GM18861 (cell line): ENCODE data around the gene ACTRT2.

ENCODE experiments used
- ATAC-seq: cut with Tn5 transposase; IDR thresholded peaks from one replicate; pipeline ENCODE4 v1.9.1; 2021; ENCODE audit not compliant: unreplicated experiment

ACTRT2 gene

DNA sequence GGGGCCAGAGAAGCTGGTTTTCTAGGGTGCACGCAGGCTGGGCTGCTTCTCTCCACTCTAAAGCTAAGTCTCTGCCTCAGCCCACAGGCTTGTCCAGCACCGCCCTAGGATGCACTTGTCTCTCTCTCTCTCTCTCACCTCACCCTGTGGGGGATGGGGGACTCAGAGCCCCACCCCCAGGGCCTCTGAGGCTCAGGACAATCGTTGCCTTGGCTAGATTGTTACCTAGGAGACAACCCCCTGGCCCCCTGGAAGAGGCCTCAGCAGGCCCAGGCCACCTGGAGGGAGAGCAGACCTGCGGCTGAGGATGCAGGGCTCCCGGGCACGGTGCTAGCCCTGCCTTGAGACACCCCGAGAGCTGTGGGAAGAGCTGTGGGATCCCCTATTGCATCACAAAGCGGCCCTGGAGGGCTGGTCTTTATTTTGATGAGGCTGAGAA is at the start of gene ACTRT2:
Gene ACTRT2, plus strand, starts transcription at position 235 of the 439 bp plus-strand sequence. CDS start 220 bp downstream, outside the sequence.
- no peak for ATAC-seq

DNA sequence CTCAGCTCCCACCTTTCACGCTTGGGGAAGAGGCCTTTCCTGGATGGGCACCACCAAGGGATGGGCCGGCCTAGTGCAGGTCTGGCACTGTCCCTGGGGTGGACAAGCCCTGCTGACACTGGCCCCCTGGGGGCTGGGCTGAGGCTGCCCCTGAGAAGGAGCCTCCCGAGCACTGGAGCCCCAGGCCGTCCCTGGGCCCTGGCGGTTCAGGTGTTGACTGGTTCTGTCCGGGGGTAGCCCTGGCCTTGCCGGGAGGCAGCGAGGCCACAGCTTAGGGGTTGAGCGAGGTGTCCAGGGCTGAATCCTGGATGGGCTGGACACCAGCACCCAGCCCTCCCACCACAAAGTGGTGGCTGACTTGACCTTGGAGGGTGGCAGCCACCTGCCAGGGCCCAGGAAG is 49.7 kb upstream of the ACTRT2 start:
- ATAC-seq: no peak

- ATAC-seq: no peak
Measured at GRCh38 chr1:2972011-2972878, 49.0 kb upstream of the ACTRT2 start.

DNA sequence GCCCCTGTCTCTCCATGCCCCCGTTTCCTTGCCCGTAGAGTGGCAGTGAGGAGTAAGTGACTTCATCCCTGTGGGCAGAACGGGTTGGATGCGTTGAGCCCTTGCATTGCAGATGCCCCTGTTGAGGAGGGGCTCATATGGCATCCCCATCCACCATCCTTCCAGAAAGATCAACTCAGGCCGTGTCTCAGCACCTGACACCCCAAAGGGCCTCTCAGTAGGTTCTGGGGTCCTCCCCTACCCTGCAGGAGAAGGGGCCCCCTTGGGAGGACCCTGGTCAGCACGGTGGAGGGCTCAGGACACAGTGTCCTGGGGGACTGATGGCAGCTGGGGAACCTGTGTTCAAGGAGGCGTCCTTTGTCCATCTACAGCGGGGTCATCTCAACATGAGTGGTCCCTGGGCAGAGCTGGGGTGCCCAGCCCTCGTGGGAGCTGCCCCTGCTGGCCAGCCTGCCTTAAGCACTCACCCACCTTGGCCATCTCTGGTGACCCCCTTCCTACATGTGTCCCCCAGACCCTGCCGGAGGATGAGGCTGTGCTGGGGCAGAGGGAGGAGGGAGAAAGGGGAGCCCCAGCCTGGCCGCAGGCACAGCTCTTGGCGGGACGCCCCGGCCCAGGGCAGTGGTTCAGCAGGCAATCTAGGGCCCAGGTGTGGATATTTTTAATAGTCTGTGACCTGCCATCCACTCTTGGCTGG is 48.2 kb upstream of the ACTRT2 start:
- ATAC-seq: no peak

DNA sequence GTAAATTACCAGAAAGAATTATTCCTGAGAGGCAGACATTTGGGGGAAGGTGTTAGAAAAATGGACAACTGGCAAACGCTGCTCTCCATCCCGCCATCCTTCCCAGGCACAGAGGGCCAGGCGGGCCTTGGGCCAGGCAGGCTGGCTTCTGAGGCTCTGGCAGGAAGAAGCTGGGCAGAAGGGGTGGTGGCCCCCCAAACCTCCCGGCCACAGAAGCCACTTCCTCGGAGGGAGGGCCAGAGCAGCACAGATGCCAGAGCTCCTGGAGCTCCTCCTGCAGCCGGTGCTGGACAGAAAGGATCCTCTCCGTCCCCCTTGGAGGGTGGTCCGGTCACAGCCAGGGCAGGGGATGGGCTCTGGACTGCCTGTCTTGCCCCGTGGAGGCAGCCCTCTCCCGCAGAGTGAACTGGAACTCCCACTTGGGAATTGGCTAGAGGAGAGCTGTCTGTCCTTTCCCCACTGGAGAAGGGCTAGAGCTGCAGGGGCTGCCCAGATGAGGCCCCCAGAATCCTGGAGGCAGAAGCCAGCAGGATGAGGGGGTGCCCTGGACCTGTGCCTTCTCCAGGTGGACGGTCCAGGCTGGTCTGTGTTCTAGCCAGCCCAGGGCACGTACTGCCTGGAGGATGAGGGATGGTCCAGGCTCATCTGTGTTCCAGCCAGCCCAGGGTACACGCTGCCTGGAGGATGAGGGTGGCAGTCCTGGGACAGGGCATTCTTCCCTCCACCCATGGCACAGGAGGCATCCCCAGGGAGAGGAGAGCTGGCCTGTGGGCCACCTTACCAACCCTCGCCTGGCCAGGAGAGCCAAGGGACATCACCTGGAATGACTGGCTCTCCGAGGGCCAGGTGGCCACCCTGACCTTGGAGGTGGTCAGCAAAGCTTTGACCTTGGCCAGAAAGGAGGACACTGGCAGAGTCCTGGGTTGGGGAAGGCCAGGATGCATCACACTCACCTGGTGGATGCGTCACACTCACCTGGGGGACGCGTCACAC is 47.4 kb upstream of the ACTRT2 start:
- no peak for ATAC-seq

DNA sequence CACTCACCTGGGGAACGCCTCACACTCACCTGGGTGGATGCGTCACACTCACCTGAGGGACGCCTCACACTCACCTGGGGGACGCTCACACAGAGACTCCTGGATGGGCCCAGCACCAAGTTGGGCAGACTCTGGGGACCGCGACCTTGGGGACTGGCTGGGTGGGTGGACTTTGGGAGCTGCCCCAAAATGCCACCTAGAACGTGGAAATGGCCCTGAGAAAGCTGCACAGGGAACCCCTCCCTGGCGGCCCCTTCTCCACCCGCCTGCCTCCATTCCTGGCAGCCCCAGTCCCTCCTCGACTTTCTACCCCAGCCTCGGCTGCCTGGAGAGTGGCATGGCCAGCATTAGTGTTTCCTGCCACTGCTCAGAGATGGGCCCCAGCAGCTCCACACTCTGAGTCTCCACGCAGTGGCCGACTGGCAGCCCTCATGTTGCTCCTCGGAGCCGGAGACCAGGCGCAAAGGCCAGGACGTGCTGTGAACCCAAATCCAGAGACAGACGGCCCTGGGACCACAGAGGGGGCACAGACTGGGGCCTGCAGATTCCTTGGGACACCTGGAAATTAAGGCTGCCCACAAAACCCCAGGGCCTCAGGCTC is 46.5 kb upstream of the ACTRT2 start:
- no peak for ATAC-seq

GRCh38 chr1:2975466-2976179 is 45.6 kb upstream of the ACTRT2 start:
- ATAC-seq: no peak

DNA sequence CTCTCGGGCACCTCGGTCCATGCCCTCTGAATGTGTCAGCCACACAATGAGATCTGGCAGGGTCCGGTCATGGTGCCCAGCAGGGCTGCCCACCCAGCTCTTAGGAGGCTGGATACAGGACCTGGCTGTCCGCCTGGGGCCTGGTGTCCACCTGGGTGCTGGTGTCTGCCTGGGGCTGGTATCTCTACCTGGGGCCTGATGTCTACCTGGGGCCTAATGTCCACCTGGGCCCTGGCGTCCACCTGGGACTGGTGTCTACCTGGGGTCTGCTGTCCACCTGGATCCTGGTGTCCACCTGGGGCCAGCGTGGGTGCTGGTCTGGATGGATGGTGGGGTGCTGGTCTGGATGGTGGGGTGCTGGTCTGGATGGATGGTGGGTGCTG is 45.1 kb upstream of the ACTRT2 start:
- no peak for ATAC-seq

- ATAC-seq: no peak
Measured at GRCh38 chr1:2977886-2978611, 43.2 kb upstream of the ACTRT2 start.

GRCh38 chr1:2978691-2979190 is 42.5 kb upstream of the ACTRT2 start:
- ATAC-seq: no peak

DNA sequence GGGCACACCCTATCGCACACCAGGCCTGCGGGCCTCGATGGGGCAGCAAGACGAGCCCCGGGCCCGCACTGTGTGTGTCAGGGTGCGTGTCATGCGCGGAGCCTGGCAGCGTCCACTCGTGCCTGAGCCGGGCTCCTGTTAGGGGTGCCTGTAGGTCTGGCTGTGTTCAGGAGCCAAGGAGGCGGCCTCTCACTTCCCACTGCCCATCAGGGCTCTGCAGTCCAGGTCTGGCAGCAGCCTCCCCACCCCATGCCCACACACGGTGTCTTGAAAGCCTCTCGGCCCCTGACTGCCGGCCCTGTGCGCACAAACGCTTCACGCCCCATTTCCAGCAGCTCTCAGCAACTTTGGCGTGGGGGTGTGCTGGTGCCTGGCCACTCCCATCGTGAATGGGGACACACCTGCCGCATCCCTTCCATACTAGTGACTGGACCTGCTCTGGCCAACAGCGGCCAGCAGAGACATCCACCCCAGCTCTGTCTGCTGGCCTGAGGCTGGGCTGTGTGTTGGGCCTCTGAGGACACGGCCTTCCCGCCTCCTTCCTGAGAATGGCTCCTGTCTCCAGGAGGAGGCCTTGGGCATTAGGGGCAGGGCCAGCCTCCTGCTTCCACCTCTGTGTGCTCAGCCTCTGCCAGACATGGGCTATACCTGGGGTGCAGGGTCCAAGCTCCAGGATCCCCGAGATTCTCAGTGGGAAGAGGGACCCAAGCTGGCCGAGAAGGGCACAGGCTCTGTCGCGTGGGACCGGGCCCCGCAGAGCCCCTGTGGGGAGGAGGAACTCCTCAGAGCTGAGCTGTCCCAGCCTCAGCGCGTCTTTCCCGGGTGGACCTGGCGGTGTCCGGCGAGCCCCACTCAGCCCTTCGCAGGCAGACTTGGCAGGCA is 41.8 kb upstream of the ACTRT2 start:
- no peak for ATAC-seq

DNA sequence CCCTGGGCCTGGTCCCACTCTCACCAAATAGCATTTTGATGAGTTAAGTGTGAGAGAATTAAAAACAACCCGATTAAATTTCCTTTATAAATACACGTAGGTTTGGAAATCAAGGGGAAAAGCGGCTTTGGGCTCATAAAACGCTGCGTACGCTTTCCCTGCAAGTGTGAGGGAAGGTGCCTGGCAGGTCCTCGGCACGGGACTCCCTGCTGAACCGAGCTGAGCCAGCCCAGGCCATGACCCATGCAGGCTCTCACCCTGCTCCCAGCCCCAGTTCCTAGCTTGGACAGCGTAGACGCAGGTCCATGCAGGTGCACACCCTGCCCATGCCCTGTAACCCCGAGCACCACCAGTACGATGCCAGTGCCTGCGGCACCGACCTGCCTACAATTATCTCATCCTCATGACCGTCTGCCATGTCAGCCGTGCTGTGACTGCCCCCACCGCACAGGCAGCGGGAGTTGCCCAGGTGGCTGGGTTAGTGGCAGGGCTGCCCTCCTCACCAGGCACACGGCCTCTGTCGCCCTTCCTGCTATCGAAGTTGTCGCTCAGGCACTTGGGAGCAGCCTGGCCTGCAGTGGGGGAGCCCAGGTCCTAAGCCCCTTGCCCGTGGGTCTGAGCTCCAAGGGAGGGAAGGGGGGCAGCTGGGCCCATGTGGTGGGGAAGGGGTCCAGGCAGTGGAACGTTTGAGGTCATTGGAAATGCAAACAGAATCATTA is 41.0 kb upstream of the ACTRT2 start:
- no peak for ATAC-seq

- no peak for ATAC-seq
Measured at GRCh38 chr1:2980849-2981248, 40.4 kb upstream of the ACTRT2 start.

- no peak for ATAC-seq
Measured at GRCh38 chr1:2981388-2981787, 39.9 kb upstream of the ACTRT2 start.

DNA sequence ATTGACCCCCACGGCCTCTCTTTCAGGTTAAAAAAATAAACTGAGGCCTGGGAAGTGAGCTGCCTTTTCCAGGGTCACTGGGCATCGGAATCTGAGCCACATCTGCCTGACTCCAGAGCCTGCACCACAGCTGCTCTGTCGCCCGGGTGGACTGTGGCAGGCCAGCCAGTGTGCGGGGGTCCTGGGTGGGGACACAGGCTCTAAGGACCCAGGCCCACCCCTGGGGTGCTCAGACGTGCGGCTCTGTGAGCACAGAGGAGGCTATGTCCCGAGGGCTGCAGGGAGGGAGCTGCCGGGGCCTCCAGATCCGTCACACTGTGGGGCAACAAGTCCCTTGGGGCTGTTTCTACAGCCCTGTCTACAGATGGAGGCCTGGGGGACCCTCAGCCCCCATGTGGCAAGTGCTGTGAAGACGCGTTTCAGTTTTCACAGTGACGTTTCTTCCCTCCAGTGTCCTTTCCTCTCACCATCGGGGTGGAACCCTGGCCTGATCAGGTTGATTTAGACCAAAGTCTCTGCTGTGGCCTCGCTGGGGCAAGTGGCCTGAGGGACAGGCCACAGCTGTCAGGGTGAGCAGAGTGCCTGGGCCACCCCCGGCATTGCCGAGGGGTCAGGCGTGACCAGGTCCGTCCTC is 39.2 kb upstream of the ACTRT2 start:
- ATAC-seq: no peak

- ATAC-seq: no peak
Measured at GRCh38 chr1:2982615-2983318, 38.5 kb upstream of the ACTRT2 start.

DNA sequence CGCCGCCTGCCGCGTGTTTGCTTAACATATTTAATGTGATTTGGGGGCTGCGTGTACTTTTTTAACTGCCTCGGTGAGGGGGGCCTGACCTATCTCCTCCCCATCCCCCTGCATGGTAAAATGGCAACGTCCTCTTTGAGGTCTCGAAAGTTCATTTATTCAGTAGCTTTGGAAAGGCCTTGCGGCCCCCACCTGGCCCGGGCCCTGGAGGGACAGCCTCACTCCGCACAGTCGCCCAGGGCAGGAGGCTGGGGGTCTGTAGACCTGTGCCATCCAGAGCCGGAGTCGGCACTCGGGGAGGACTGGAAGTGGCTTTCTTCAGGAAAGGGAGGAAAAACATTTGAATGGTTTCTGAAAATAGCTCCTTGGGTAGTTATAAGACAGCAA is 38.0 kb upstream of the ACTRT2 start:
- no peak for ATAC-seq
